IPS-NIHi7 (cell line): ENCODE data around the gene RNASE7.

Experiments
- DNase-seq: peaks from one replicate; pipeline ENCODE4 v3.0.0; 2012; ENCODE audit warnings: mixed read lengths; ENCODE audit errors: extremely low spot score

Gene RNASE7

DNA sequence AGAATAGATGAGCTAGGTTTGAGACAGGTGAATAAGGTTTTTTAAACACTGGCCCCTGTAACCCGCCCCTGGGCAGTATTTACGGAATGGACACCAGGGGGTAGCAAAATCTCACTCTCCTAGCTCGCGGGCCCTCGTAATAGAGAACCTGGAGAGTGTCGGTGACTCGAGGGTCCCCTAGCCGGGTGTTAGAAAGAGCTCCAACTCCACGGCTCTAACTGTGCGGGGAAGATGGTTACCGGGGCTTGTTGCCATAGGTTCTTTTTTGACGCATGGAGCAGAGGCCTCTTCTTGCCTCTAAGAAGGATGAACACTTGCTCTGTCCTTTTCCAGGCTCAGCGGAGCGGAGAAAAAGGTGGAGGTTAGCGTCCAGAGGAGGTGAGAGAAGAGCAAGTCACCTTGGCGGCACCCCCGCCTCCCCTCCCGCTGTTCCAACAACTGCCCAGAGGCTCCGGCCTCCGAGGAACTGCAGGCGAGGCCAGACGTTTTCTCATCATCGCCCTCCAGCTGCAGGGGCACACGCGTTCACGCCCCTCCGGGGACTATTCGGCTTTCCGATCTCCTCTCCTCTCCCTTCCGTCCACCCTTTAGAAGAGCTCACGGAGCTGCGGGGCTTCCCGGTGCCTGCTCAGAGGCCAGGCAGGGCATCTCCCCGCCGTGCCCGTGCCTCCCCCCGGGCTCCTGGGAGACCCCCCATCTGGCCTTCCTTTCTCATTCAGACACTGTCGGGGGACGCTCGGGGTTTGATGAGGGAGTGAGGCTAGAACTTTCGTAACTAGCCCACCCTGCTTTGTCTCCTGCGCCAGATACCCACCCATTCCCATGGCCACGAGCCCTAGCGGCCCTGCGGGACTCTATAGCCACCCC, 26.6 kb downstream of the RNASE7 start:
- peak; percentile 65 for DNase-seq

DNA sequence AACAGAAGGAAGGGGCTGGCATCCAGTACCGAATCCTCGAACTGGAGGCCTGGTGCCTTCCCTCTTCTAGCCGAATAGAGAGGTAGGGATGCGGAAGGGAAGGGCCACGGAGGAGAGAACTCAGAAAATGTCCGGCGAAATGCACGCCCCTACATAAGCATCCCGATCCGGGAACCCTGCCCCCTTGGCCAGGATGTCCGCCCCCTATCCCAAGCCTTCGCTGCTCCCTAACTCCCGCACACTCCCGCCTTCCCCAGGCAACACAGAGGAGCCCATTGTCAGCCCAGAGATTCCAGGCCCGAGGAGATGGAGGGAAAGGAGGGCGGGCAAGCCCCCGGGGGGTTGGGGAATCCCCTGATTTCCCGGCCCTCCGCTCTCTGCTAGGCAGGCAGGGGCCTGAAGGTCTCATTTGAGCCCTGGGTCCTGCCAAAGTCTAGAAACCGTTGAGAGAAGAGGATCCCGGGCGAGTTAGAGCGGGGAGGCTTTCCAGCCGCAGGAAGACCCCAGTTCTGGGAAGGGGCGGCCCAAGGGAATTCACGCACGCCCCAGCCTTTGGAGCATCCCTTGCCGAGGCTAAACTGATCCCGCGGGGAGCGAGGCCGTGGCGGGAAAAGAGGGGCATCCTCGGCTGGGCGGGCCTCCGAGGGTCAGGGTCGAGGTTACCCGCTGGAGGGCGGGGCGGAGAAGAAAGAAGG, 27.4 kb downstream of the RNASE7 start:
- peak; percentile 71 for DNase-seq

DNA sequence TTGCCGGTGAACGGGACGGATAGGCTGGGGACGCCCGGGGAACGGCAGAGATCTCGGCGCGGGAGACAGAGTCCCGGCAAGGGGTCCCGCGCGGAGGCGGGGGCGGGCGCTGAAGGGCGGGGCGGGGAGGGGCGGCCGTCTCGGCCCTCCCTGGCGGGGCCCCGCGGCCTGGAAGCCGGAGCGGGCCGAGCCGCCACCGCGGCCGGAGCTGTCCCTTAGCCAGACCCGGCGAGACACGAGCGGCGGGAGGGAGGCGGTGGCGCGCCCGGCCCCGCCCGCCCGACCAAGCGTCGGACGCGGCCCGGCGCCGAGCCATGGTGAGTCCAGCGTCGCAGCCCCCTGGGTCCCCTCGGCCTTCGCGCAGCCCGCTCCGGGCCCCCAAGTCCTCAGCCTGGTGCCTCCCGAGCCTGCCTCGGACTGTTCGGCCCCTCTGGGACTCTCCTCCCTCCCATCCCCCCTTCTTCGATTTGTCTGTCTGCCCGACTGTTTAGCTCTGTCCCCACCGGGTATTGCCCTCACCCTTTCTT, 28.0 kb downstream of the RNASE7 start, which contains the start of gene ARHGEF40:
ARHGEF40 (plus strand) TSS at position 222 of the 527 bp plus-strand sequence; CDS start at position 315, 93 bp downstream.
- DNase-seq: peak; percentile 48

- peak; percentile 73 for DNase-seq
Observed at GRCh38 chr14:21070610-21071224, 28.6 kb downstream of the RNASE7 start.

GRCh38 chr14:21071225-21072030, 29.3 kb downstream of the RNASE7 start:
- peak; percentile 86 for DNase-seq

- DNase-seq: no peak
Observed at GRCh38 chr14:21072031-21072473, 29.9 kb downstream of the RNASE7 start.

DNA sequence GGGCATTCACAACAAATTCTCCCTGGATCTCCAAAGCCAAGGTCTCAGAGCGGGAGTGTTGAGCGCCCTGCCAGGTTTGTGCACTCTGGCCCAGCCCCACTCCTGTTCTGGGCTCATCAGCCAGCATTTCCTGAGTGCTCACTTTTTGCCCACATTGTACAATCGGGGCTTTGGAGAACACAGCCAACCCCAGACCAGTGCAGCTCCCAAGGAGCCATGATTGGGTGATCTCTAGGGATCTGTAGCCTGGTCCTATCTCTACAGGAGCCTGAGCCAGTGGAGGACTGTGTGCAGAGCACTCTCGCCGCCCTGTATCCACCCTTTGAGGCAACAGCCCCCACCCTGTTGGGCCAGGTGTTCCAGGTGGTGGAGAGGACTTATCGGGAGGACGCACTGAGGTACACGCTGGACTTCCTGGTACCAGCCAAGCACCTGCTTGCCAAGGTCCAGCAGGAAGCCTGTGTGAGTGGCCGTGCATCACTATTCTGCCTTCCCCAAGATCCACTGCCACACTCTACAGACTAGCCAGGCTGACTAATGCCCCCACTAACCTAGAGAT, 30.7 kb downstream of the RNASE7 start:
- DNase-seq: no peak

DNA sequence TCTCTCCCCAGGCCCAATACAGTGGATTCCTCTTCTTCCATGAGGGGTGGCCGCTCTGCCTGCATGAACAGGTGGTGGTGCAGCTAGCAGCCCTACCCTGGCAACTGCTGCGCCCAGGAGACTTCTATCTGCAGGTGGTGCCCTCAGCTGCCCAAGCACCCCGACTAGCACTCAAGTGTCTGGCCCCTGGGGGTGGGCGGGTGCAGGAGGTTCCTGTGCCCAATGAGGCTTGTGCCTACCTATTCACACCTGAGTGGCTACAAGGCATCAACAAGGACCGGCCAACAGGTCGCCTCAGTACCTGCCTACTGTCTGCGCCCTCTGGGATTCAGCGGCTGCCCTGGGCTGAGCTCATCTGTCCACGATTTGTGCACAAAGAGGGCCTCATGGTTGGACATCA, 31.8 kb downstream of the RNASE7 start:
- DNase-seq: no peak

GRCh38 chr14:21074398-21075272, 32.5 kb downstream of the RNASE7 start:
- DNase-seq: no peak

- no peak for DNase-seq
Observed at GRCh38 chr14:21075719-21076437, 33.7 kb downstream of the RNASE7 start.

DNA sequence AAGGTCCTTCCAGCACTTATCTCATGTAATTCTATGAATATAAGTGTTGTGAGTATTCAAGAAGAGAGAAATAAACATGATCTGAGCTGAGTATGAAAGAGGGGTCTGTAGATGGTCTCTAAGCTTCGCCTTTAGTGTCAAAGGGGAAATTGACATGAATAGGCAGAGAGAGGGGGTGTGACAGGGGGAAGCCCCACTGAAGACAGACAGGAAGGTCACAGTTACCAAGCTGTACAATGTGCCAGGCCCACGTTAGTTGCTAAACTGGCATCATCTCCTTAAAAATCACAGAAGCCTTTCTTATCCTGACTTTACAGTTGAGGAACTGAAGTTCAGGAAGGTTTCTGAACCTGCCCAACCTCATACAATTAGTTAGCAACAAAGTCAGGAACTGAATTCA, 35.5 kb downstream of the RNASE7 start:
- DNase-seq: no peak

DNA sequence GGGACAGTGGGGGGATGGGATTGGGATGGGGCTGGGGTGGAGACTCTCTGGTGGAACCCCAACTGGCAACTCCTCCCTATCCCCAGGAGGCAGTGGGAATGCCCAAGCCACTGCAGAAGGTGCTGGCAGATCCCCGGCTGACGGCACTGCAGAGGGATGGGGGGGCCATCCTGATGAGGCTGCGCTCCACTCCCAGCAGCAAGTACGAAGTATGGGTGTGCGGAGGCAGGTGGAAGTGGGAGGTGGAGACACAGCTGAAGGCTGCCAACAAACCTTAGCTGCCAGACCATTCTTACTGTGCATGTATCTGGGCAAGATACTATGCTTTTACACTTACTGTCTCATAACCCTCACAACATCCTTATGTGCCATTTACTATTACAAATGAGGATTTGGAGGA, 36.1 kb downstream of the RNASE7 start:
- no peak for DNase-seq

GRCh38 chr14:21078726-21079125, 36.6 kb downstream of the RNASE7 start:
- no peak for DNase-seq

DNA sequence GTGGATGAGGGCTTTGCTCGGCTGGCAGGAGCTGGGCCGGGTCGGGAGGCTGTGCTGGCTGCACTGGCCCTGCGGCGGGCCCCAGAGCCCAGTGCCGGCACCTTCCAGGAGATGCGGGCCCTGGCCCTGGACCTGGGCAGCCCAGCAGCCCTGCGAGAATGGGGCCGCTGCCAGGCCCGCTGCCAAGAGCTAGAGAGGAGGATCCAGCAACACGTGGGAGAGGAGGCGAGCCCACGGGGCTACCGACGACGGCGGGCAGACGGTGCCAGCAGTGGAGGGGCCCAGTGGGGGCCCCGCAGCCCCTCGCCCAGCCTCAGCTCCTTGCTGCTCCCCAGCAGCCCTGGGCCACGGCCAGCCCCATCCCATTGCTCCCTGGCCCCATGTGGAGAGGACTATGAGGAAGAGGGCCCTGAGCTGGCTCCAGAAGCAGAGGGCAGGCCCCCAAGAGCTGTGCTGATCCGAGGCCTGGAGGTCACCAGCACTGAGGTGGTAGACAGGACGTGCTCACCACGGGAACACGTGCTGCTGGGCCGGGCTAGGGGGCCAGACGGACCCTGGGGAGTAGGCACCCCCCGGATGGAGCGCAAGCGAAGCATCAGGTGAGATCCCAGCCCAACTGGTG, 39.5 kb downstream of the RNASE7 start:
- DNase-seq: no peak

GRCh38 chr14:21083565-21084325, 41.6 kb downstream of the RNASE7 start:
- DNase-seq: no peak

- DNase-seq: no peak
Observed at GRCh38 chr14:21084396-21084795, 42.2 kb downstream of the RNASE7 start.

- DNase-seq: no peak
Observed at GRCh38 chr14:21084998-21085853, 43.1 kb downstream of the RNASE7 start.
